Stimulated activated CD4-positive, alpha-beta T cell treated with anti-CD3 and anti-CD28 coated beads, Interleukin-12 subunit alpha, Interleukin-12 subunit beta, amount 100 ng/mL, for 24 hours (primary cell): ENCODE results near the gene GARRE1.
"Not testable (repeated sequence)": the region's sequence is repeated elsewhere in the genome, so short reads cannot be mapped to it uniquely, and the experiment has no call there.

Experiments used
- DNase-seq, 2 experiments: peaks; one replicate each; pipeline ENCODE4 v3.0.0-alpha.2; 2020; ENCODE audit warnings: low read depth in 2 of 2

The GARRE1 gene, protein sequence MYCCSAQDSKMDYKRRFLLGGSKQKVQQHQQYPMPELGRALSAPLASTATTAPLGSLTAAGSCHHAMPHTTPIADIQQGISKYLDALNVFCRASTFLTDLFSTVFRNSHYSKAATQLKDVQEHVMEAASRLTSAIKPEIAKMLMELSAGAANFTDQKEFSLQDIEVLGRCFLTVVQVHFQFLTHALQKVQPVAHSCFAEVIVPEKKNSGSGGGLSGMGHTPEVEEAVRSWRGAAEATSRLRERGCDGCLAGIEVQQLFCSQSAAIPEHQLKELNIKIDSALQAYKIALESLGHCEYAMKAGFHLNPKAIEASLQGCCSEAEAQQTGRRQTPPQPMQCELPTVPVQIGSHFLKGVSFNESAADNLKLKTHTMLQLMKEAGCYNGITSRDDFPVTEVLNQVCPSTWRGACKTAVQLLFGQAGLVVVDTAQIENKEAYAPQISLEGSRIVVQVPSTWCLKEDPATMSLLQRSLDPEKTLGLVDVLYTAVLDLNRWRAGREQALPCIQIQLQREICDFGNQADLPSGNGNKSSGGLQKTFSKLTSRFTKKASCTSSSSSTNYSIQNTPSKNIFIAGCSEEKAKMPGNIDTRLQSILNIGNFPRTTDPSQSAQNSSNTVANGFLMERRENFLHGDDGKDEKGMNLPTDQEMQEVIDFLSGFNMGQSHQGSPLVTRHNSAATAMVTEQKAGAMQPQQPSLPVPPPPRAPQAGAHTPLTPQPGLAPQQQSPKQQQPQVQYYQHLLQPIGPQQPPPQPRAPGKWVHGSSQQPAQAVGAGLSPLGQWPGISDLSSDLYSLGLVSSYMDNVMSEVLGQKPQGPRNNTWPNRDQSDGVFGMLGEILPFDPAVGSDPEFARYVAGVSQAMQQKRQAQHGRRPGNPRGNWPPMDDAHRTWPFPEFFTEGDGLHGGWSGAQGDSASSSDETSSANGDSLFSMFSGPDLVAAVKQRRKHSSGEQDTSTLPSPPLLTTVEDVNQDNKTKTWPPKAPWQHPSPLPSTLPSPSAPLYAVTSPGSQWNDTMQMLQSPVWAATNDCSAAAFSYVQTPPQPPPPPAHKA (N-terminal part only)

GRCh38 chr19:34254046-34254697 is at the start of gene GARRE1:
Gene GARRE1 (plus strand): TSS chr19:34254554. CDS start chr19:34300474, 45,920 bp downstream.
- DNase-seq: peak; percentile 70 to 85

GRCh38 chr19:34205324-34205723 is 49.0 kb upstream of the GARRE1 start:
- DNase-seq: not testable (repeated sequence)

- DNase-seq: no peak
Observed at GRCh38 chr19:34208291-34208884, 46.0 kb upstream of the GARRE1 start.

DNA sequence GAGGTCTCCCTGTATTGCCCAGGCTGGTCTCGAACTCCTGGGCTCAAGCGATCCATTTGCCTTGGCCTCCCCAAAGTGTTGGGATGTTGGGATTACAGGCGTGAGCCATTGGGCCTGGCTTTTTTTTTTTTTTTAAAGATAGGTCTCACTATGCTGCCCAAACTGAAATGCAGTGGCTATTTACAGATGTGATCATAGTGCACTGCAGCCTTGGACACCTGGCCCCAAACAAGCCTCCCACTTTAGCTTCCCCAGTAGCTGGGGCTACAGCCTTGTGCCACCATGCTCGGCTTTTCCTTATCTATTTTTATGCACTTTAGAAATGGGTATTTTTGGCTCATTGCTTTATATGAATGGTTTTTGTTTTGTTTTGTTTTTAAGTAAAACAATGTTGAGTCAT is 44.6 kb upstream of the GARRE1 start:
- DNase-seq: no peak

DNA sequence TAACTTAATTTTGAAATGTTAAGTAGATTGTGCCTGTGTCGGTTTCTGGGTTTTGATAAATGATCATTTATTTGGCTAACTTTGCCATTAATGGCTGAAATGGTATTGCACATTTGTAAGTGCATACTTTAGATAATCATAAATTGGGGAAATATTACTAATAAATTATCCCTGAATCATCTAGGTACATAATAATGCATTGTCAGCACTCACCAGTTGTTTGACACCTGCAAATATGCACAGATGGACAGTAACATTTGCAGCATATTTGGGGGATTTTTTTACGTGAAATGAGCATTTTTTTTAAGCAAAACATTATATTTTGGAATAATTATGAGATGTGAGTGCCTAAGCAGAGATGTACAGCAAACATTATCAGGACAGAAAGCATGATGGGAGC is 41.1 kb upstream of the GARRE1 start:
- no peak for DNase-seq

GRCh38 chr19:34214040-34214439 is 40.3 kb upstream of the GARRE1 start:
- no peak for DNase-seq

DNA sequence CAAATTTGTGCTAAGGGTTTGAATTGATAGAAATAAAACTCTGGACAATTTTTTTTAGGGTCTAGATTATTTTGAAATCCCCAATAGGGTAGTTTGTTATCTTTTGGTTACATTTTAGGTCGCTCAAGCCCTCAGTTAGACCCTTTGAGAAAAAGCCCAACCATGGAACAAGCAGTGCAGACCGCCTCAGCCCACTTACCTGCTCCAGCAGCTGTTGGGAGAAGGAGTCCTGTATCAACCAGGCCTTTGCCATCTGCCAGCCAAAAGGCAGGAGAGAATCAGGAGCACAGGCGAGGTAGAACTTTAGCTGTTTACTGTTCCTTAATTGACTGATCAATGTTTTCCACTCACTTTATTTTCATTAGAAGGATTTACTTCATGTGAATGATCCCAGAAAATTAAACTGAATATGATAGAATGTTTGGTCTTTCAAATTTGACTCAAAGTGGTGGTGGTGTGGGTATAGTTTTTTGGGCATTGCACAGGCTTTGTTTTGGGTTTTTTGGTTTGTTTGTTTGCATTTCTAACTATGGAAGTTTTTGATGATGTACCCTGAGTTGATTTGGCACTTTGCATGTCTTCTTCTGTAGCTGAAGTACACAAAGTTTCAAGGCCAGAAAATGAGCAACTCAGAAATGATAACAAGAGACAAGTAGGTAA is 39.2 kb upstream of the GARRE1 start:
- DNase-seq: no peak

DNA sequence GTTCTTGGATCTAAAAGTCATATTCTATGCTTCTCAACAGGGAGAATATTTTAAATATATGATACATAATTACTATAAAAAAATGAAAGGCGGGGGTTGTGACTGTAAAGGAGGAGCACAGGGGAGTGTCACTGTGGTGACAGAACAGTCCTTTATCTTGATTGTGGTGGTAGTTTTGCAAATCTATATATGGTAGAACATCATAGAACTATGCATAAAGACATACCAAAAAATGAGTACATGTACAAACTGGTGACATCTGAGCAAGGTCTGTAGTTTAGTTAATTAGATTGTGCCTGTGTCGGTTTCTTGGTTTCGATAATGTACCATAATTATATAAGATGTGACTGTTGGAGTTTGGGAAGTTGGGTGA is 38.7 kb upstream of the GARRE1 start:
- DNase-seq: no peak

GRCh38 chr19:34216745-34217219 is 37.6 kb upstream of the GARRE1 start:
- not testable (repeated sequence) for DNase-seq

GRCh38 chr19:34217952-34218817 is 36.2 kb upstream of the GARRE1 start:
- peak; percentile 19 to 49 for DNase-seq

- no peak for DNase-seq
Observed at GRCh38 chr19:34218818-34219164, 35.6 kb upstream of the GARRE1 start.

DNA sequence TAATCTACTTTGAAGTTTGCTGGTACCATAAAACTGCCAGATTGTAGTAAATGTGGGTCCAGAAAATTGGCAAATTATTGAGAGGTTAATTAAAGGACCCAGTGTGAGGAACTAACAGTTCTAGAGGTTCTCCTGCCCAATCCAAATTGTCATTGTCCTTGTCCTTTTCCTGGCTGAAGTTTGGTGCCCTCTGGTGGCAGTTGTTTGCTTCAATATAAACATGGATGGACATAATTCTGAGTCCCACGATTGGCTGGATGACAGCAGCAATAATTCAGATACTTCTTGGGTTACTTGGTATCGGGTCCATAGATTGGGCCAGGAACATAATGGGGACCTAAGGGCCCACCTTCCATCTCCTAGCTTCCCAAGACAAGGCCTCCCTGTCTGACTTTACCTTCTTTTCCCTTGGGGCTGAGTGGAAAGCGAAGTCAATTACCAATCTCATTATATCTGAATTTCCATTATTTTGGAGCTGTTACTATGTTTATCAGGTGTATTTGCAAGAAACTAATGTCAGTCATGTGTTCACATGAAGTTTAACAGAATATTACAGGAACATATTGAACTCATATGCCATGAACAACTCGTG is 33.8 kb upstream of the GARRE1 start:
- DNase-seq: peak; percentile 24 to 62

- DNase-seq: no peak
Observed at GRCh38 chr19:34222386-34222785, 32.0 kb upstream of the GARRE1 start.

DNA sequence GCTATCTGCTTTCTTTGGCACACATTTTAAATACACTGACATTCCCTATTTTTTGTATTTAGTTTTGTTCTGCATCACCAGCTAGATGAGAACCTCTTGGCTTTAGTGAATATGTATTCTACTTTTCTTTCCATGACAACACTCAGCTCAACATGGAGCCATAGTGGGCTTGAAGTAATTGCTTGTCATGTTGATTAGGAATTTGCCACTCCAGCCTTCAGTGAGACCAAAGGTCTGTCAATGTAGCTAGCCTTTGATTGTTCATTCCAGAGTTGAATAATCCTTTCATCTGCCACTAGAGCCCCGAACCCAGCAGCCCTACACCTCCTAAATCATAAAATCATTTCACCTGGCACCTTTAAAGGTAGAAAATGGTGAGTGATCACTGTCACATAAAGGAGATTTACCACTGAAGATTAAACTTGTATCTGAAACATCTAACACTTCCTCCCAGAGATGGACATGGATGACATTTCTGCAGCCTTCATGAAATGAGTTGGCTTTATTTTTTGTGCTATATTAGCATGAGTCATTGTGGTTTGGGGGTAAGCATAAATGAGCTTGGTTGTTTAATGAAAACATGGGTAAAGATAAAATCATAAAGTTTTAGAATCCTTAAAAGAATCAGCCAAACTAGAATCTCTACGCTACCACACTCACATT is 29.2 kb upstream of the GARRE1 start:
- no peak for DNase-seq

GRCh38 chr19:34225659-34226015 is 28.7 kb upstream of the GARRE1 start:
- DNase-seq: no peak

- DNase-seq: peak in 1 of 2 experiments; percentile 15
Observed at GRCh38 chr19:34226036-34226435, 28.3 kb upstream of the GARRE1 start.

DNA sequence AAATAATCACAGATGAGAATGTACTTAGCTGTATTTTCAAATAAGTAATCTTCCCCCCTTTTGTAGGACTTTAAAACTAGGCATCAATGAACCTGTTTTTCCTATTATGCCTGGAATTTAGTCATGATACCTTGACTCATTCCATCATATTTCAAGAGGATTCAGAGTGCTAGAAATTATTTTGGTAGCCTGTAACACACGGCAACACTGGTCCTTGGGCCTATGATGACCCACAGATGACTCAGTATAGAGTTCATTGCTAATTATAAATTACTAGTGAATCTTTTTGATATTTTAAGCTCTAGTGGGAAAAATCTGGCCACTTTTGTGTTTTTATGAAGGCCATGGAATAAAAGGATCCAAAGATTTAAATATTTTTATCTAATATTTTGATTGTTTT is 26.0 kb upstream of the GARRE1 start:
- DNase-seq: no peak

GRCh38 chr19:34228762-34229161 is 25.6 kb upstream of the GARRE1 start:
- no peak for DNase-seq

GRCh38 chr19:34229721-34230120 is 24.6 kb upstream of the GARRE1 start:
- no peak for DNase-seq
